NCI-H128 (cell line): ENCODE results near the gene PP2D1.
A peak's percentile ranks its signal among the peaks of the same experiment; 100 is the strongest.
"Not testable (repeated sequence)": the region's sequence is repeated elsewhere in the genome, so short reads cannot be mapped to it uniquely, and the experiment has no call there.

ENCODE experiments used
- DNase-seq: peaks from one replicate; lab custom pipeline; 2025; ENCODE audit not compliant: unreplicated experiment; lab: John Stamatoyannopoulos, UW

The PP2D1 gene

GRCh38 chr3:20040548-20041196 lies 28.6 kb upstream of the PP2D1 start:
- DNase-seq: peak; percentile 10

- DNase-seq: peak; percentile 15
Measured at GRCh38 chr3:20039765-20040547, 27.9 kb upstream of the PP2D1 start, which contains the start of gene KAT2B. Gene KAT2B (plus strand): TSS chr3:20040446. CDS start chr3:20040478, 32 bp downstream.

- no peak for DNase-seq
Measured at GRCh38 chr3:20039466-20039764, 27.4 kb upstream of the PP2D1 start.

DNA sequence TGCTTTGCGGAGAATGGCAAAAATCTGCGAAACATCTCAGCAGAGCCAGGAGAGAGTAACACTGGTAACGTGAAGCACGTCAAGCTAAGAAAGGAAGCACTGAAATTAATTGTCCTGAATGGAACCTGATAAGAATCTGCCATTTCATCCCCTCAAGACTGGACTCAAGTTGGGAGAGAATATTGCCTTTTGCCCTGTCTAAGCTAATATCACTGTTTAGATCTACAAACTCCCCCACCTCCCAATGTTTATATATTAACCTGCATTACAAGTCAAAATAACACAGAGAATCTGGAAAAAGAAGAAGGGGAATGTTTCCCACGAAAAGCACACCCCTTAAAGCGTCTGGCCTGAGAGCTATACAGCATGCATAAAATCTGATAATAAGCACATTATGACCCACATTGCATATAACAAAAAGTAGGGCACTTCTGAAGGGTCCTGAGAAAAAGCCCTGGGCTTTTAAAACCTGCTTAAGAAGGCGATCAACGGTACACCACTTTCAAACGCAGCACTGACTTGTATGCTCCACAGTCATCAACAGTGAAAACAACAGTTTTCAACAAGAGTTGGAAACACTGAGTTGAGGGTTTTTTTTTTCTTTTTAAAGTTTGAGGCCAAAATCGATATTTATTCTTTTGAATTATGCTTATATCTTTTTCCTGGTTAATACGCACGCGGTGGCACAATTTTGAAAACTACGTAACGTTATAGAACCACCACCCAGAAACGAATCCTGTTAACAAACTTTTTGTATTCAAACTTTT lies 26.8 kb upstream of the PP2D1 start:
- no peak for DNase-seq

GRCh38 chr3:20037255-20037996 lies 25.4 kb upstream of the PP2D1 start:
- DNase-seq: no peak

GRCh38 chr3:20035019-20035418 lies 23.0 kb upstream of the PP2D1 start:
- DNase-seq: no peak

DNA sequence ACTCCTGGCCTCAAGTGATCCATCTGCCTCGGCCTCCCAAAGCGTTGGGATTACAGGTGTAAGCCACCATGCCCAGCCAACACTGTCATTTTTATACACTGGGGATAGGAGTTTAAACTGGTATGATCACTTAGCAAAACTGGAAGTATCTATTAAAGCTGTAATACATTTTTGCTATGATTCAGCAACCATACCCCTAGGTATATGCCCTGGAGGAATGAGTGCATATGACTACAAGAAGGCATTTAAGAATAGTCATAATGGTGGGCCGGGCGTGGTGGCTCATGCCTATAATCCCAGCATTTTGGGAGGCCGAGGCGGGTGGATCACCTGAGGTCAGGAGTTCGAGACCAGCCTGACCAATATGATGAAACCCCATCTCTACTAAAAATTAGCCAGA lies 19.9 kb upstream of the PP2D1 start:
- DNase-seq: not testable (repeated sequence)

- DNase-seq: no peak
Measured at GRCh38 chr3:20028905-20029331, 16.9 kb upstream of the PP2D1 start.

GRCh38 chr3:20027136-20027535 lies 15.1 kb upstream of the PP2D1 start:
- no peak for DNase-seq

DNA sequence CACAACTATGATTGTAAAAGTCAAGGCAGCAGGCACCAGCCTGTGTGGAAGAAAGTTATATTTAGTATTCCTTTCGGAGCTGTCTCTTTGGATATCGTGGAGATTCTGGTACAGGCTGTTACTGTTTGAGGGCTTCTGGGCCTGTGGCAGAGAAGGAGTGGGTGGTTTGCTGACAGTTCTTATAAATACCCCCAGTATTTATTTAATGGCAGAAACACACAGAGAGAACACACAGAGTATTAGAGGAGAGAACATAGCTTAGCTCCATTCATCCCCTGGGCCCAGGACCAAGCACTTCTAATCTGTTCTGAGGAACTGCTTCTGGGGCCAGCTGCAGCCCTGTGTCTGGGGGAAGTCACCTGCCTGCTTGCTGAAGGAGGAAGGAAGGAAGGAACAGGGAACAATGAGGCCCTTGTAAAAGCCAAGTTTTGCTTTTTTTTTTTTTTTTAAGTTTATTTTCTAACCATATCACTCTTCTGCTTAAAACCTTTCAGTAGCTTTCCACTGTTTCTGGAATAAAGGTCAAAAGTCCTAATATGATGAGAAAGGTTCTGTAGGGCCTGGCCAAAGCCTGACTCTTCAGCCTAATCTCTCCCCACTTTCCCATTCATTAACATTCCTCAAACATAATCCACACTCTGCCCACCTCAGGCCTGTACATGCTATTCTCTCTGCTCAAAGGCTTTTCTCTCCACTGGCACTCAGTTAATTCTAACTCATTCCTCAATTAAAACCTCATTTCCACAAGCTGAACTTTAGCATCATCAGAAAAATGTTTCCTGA lies 11.8 kb upstream of the PP2D1 start:
- no peak for DNase-seq

GRCh38 chr3:20022954-20023622 lies 11.0 kb upstream of the PP2D1 start:
- no peak for DNase-seq

DNA sequence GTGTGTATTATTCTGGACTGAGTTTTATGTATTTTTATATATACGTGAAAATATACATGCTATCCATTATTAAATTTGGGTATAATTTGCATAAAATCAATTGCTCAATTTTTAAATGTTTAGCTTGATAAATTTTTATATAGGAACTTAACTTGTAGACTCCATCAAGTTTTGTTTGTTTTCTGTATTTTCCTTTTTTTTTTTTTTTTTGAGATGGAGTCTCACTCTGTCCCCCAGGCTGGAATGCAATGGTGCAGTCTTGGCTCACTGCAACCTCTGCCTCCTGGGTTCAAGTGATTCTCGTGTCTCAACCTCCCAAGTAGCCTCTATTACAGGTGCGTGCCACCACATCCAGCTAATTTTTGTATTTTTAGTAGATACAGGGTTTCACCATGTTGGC lies 4.0 kb upstream of the PP2D1 start:
- DNase-seq: not testable (repeated sequence)

GRCh38 chr3:20015525-20015924 lies 3.5 kb upstream of the PP2D1 start:
- no peak for DNase-seq

- no peak for DNase-seq
Measured at GRCh38 chr3:20013396-20013795, 1.3 kb upstream of the PP2D1 start.

GRCh38 chr3:20008646-20009045 lies 3.4 kb downstream of the PP2D1 start:
- DNase-seq: no peak

DNA sequence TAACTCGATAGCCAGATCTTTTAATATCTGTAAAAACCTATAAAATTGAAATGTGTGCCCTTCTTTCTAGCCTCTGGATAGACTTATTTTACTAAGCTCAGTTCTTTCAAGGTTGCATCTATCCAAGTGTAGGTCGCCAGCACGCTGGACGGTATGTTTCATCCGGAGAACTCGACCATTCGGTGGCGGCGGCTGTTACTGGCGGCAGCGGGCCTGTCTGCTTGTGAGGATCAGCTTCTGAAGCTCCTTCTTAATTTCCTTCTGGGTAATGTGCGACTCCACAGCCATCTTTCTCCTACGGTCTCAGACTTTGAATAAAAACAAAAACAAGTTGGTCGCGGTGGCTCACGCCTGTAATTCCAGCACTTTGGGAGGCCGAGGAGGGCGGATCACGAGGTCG lies 4.1 kb downstream of the PP2D1 start:
- no peak for DNase-seq

- no peak for DNase-seq
Measured at GRCh38 chr3:20001932-20002331, 10.1 kb downstream of the PP2D1 start.

- no peak for DNase-seq
Measured at GRCh38 chr3:19997502-19997901, 14.6 kb downstream of the PP2D1 start.

- DNase-seq: no peak
Measured at GRCh38 chr3:19994796-19995195, 17.3 kb downstream of the PP2D1 start.

DNA sequence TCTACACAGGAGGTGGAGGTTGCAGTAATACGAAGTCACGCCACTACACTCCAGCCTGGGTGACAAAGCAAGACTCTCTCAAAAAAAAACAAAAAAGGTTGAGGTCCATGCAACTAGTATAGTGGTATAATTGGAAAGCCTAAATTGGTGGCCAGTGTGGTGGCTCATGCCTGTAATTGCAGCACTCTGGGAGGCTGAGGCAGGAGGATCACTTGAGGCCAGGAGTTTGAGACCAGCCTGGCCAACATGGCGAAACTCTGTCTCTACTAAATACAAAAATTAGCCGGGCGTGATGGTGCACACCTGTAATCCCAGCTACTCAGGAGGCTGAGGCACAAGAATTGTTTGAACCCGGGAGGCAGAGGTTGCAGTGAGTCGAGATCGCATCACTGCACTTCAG lies 23.2 kb downstream of the PP2D1 start:
- not testable (repeated sequence) for DNase-seq
